Measurements from ENCODE around the gene NCK2.
A peak's percentile ranks its signal among the peaks of the same experiment; 100 is the strongest.

NCK2 gene

GRCh38 chr2:105872142-105872728 is 127.5 kb downstream of the NCK2 start:
- Histone ChIP-seq H3K4me1 (ENCODE audit: insufficient read depth, low read length, poor library complexity, severe bottlenecking) (peaks cover 54% of the 10 kb centered on the region), H3K9me2 (replicated peaks; ENCODE audit: low read depth, low read length) (no peaks in the 10 kb centered on the region), H3K36me3 (ENCODE audit: insufficient read depth, low read length) (no peaks in the 10 kb centered on the region), H3K79me2 (ENCODE audit: insufficient read depth, low read length) (peaks cover 52% of the 10 kb centered on the region; the same call in 1 of the 2 replicates), H3K27me3 (ENCODE audit: insufficient read depth, low read length, poor library complexity, severe bottlenecking) (no peaks in the 10 kb centered on the region), H3K9me3 (ENCODE audit: insufficient read depth, low read depth, low read length) (no peaks in the 10 kb centered on the region), H4K20me1 (ENCODE audit: insufficient read depth, low read length, poor library complexity, severe bottlenecking) (no peaks in the 10 kb centered on the region), H3K4me3 (ENCODE audit: low read length, poor library complexity, severe bottlenecking) (no peak overlapping the region), H3K4me2 (ENCODE audit: low read depth, low read length, poor library complexity, severe bottlenecking) (no peak overlapping the region), H3F3A (ENCODE audit: low read depth) (no peaks in the 10 kb centered on the region), H2AFZ (ENCODE audit: low read length) (no peak overlapping the region), H3K9ac (ENCODE audit: low read depth, low read length, poor library complexity, severe bottlenecking) (no peak overlapping the region)
- TF ChIP-seq EZH2phosphoT487 (IDR thresholded peaks at IDR 0.05; ENCODE audit: borderline replicate concordance) (no peak), CTCF (conservative IDR thresholded peaks at IDR 0.05; ENCODE audit: low read length) (no peak)

GRCh38 chr2:105872830-105873229 is 128.1 kb downstream of the NCK2 start:
- no peak overlapping the region for H3K4me2 ChIP-seq (ENCODE audit: low read depth, low read length, poor library complexity, severe bottlenecking)
- H3K36me3 ChIP-seq (ENCODE audit: insufficient read depth, low read length) = no peaks in the 10 kb centered on the region

GRCh38 chr2:105873281-105873680 is 128.6 kb downstream of the NCK2 start:
- H3K36me3 ChIP-seq (ENCODE audit: insufficient read depth, low read length) = no peaks in the 10 kb centered on the region
- peaks cover 64% of the 10 kb centered on the region for H3K4me1 ChIP-seq (ENCODE audit: insufficient read depth, low read length, poor library complexity, severe bottlenecking)
- no peak for TF ChIP-seq CTCF (conservative IDR thresholded peaks at IDR 0.05; ENCODE audit: low read length)
- TF ChIP-seq EZH2phosphoT487 (IDR thresholded peaks at IDR 0.05; ENCODE audit: borderline replicate concordance) = no peak
- no peak overlapping the region for H3K9ac ChIP-seq (ENCODE audit: low read depth, low read length, poor library complexity, severe bottlenecking)
- H3F3A ChIP-seq (ENCODE audit: low read depth) = no peaks in the 10 kb centered on the region
- H4K20me1 ChIP-seq (ENCODE audit: insufficient read depth, low read length, poor library complexity, severe bottlenecking) = no peaks in the 10 kb centered on the region
- H2AFZ ChIP-seq (ENCODE audit: low read length) = no peak overlapping the region
- H3K9me3 ChIP-seq (ENCODE audit: insufficient read depth, low read depth, low read length) = no peaks in the 10 kb centered on the region
- H3K4me2 ChIP-seq (ENCODE audit: low read depth, low read length, poor library complexity, severe bottlenecking) = peak overlapping the region; percentile 20
- H3K4me3 ChIP-seq (ENCODE audit: low read length, poor library complexity, severe bottlenecking) = no peak overlapping the region
- H3K27me3 ChIP-seq (ENCODE audit: insufficient read depth, low read length, poor library complexity, severe bottlenecking) = no peaks in the 10 kb centered on the region
- no peaks in the 10 kb centered on the region for H3K9me2 ChIP-seq (replicated peaks; ENCODE audit: low read depth, low read length)
- peaks cover 43% of the 10 kb centered on the region; the same call in 1 of the 2 replicates for H3K79me2 ChIP-seq (ENCODE audit: insufficient read depth, low read length)

More at GRCh38 chr2:105872830-105873229, 128.1 kb downstream of the NCK2 start:
- TF ChIP-seq EZH2phosphoT487 (IDR thresholded peaks at IDR 0.05; ENCODE audit: borderline replicate concordance) (no peak), CTCF (conservative IDR thresholded peaks at IDR 0.05; ENCODE audit: low read length) (no peak)
- no peaks in the 10 kb centered on the region for H3F3A ChIP-seq (ENCODE audit: low read depth)
- H3K27me3 ChIP-seq (ENCODE audit: insufficient read depth, low read length, poor library complexity, severe bottlenecking) = no peaks in the 10 kb centered on the region
- no peaks in the 10 kb centered on the region for H4K20me1 ChIP-seq (ENCODE audit: insufficient read depth, low read length, poor library complexity, severe bottlenecking)
- H3K9me3 ChIP-seq (ENCODE audit: insufficient read depth, low read depth, low read length) = no peaks in the 10 kb centered on the region
- peaks cover 60% of the 10 kb centered on the region for H3K4me1 ChIP-seq (ENCODE audit: insufficient read depth, low read length, poor library complexity, severe bottlenecking)
- peaks cover 47% of the 10 kb centered on the region; the same call in 1 of the 2 replicates for H3K79me2 ChIP-seq (ENCODE audit: insufficient read depth, low read length)
- no peak overlapping the region for H3K9ac ChIP-seq (ENCODE audit: low read depth, low read length, poor library complexity, severe bottlenecking)
- H3K4me3 ChIP-seq (ENCODE audit: low read length, poor library complexity, severe bottlenecking) = no peak overlapping the region
- H2AFZ ChIP-seq (ENCODE audit: low read length) = no peak overlapping the region
- H3K9me2 ChIP-seq (replicated peaks; ENCODE audit: low read depth, low read length) = no peaks in the 10 kb centered on the region

Data from Loucy (cell line).